Thyroid gland (tissue), 4 donors: ENCODE results near the gene BRPF3.

Source experiments
- POLR2A ChIP-seq, 2 donors: fragments of 450-650 bp; IDR thresholded peaks; one replicate each; pipeline ENCODE4 v1.6.1; 2017; ENCODE audit warnings: antibody characterized with exemption in 2 of 2, mild to moderate bottlenecking in 2 of 2, moderate library complexity in 1 of 2
- TF ChIP-seq, protein P1 (sequence below), 6 experiments: fragments of 200-600 bp in 3 of 6; fragments of 450-650 bp in 3 of 6; sonication (generic) in 3 of 6; IDR thresholded peaks; one replicate each; pipeline ENCODE4 v1.5.1; 2016 to 2019; ENCODE audit warnings: antibody characterized with exemption in 6 of 6, mild to moderate bottlenecking in 2 of 6, inconsistent platforms in 1 of 6, moderate library complexity in 1 of 6

DNA sequence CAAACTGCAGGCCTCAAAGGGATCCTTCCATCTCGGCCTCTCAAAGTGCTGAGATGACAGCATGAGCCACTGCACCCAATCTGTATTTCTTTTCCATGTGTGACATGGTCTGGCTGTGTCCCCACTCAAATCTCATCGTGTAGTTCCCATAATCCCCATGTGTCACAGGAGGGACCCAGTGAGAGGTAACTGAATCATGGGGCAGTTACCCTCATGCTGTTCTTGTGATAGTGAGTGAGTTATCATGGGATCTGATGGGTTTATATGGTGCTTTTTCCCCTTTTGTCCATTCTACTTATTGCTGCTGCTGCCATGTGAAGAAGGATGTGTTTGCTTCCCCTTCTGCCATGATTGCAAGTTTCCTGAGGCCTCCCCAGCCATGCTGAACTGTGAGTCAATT, 10.3 kb upstream of the BRPF3 start:
- TF ChIP-seq, protein P1, sequence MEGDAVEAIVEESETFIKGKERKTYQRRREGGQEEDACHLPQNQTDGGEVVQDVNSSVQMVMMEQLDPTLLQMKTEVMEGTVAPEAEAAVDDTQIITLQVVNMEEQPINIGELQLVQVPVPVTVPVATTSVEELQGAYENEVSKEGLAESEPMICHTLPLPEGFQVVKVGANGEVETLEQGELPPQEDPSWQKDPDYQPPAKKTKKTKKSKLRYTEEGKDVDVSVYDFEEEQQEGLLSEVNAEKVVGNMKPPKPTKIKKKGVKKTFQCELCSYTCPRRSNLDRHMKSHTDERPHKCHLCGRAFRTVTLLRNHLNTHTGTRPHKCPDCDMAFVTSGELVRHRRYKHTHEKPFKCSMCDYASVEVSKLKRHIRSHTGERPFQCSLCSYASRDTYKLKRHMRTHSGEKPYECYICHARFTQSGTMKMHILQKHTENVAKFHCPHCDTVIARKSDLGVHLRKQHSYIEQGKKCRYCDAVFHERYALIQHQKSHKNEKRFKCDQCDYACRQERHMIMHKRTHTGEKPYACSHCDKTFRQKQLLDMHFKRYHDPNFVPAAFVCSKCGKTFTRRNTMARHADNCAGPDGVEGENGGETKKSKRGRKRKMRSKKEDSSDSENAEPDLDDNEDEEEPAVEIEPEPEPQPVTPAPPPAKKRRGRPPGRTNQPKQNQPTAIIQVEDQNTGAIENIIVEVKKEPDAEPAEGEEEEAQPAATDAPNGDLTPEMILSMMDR (IDR thresholded peaks at IDR 0.05) = no peak
- TF ChIP-seq POLR2A (IDR thresholded peaks at IDR 0.05) = no peak
